ENCODE data around the gene UPK3B.
"Not testable (repeated sequence)": the region's sequence is repeated elsewhere in the genome, so short reads cannot be mapped to it uniquely, and the experiment has no call there.

GRCh38 chr7:76561342-76561741 is 51.0 kb downstream of the UPK3B start:
- TF ChIP-seq, protein P1, sequence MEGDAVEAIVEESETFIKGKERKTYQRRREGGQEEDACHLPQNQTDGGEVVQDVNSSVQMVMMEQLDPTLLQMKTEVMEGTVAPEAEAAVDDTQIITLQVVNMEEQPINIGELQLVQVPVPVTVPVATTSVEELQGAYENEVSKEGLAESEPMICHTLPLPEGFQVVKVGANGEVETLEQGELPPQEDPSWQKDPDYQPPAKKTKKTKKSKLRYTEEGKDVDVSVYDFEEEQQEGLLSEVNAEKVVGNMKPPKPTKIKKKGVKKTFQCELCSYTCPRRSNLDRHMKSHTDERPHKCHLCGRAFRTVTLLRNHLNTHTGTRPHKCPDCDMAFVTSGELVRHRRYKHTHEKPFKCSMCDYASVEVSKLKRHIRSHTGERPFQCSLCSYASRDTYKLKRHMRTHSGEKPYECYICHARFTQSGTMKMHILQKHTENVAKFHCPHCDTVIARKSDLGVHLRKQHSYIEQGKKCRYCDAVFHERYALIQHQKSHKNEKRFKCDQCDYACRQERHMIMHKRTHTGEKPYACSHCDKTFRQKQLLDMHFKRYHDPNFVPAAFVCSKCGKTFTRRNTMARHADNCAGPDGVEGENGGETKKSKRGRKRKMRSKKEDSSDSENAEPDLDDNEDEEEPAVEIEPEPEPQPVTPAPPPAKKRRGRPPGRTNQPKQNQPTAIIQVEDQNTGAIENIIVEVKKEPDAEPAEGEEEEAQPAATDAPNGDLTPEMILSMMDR (conservative IDR thresholded peaks at IDR 0.05), result not testable (repeated sequence)
- TF ChIP-seq EZH2 (IDR thresholded peaks at IDR 0.05; ENCODE audit: low read depth), result not testable (repeated sequence)

Measured in PC-9 (cell line).